Metanephros (tissue), 2 donors: Measurements from ENCODE around the gene EPN2. TPM values are rescaled to one million over a fixed set of nuclear protein-coding genes. Genes with fewer than 3 reads are reported as not detected.

Source experiments
- small RNA-seq: library from RNA; depleted of rRNA; stranded (forward); fragments of <200 nt; gene quantifications from one replicate; pipeline ENCODE3, GENCODE V24; 2014; ENCODE audit warnings: low replicate concordance
- total RNA-seq: library from RNA; depleted of rRNA; stranded (reverse); fragments of >200 nt; gene quantifications from one replicate; pipeline ENCODE4 v1.2.3, GENCODE V29; 2014

Gene EPN2
- total RNA-seq = 71.7 TPM

GRCh38 chr17:19237139-19237388, at the start of gene EPN2:
EPN2 (plus strand) TSS chr17:19237366; CDS start chr17:19283120, 45,754 bp downstream.

GRCh38 chr17:19362277-19363113, 125.3 kb downstream of the EPN2 start, which contains the start of gene B9D1:
B9D1 (minus strand) TSS chr17:19362723; CDS start chr17:19362569, 154 bp downstream.

DNA sequence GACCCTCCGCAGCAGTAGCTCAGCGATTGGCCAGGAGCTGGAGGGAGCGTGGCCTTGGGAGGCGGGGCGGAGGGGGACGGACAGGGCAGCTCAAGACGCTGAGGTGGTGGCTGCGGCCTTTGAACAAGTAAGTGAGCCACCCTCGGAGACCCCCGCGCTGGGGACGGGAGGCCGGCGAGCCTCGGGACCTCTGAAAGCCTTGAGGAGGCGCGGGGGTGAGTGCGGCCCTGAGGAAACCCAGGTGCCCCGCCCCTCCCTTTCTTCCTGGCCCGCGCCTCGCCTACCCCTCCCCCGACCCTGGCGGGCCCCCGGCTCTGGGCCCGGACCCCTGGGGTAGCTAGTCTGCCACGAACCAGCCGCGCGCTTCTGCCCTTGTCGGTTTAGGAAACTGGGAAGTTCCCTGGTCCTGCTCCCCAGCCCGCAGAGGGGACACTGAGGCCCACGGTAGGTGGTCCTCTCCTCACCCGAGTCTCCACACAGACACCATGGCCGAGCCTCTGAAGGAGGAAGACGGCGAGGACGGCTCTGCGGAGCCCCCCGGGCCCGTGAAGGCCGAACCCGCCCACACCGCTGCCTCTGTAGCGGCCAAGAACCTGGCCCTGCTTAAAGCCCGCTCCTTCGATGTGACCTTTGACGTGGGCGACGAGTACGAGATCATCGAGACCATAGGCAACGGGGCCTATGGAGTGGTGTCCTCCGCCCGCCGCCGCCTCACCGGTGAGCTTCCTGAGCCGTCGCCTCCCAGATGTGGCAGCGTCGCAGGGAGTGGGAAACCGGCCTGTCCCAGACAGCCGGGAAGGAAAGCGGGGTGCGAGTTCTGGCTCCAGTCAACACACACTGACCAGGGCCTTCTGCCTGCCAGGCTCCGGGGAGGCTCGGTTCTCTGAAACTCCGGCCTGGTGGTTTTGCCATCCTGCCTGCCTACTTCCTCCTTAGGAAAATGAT, 141.5 kb downstream of the EPN2 start, which contains the start of gene MAPK7:
MAPK7 (plus strand) TSS at position 83 of the 945 bp plus-strand sequence; CDS start at position 486, 403 bp downstream.

Small RNAs within 50 kb of the gene (small RNA-seq; reads per million reads assigned to genes)
- gene MIR1180 = 10.8 reads per million, percentile 95 among the genes with 10 or more reads in this experiment

Other genes with a start within 250 kb of the EPN2 start
- gene FAM83G, start 232.6 kb upstream of the EPN2 start, total RNA-seq = 10.3 TPM
- 12.4 TPM for gene GRAP, start 190.4 kb upstream of the EPN2 start, total RNA-seq
- gene GRAPL, start 109.8 kb upstream of the EPN2 start, total RNA-seq = 3.0 TPM
- gene B9D1, start 125.4 kb downstream of the EPN2 start, total RNA-seq = 32.5 TPM
- gene MAPK7, start 141.1 kb downstream of the EPN2 start, total RNA-seq = 35.3 TPM
- 80.3 TPM for gene MFAP4, start 149.8 kb downstream of the EPN2 start, total RNA-seq
- gene RNF112, start 173.9 kb downstream of the EPN2 start, total RNA-seq = 4.1 TPM